Esophagus muscularis mucosa (tissue), 4 donors: ENCODE data around the gene CIITA. TPM values are rescaled to one million over a fixed set of nuclear protein-coding genes. Genes with fewer than 3 reads are reported as not detected.

Experiments
- DNase-seq: peaks from one replicate; pipeline ENCODE4 v3.0.0-alpha.2; 2017; ENCODE audit errors: extremely low spot score
- H3K27ac ChIP-seq, 4 donors: fragments of 200-600 bp; sonication (generic); replicated peaks in 1 of 4; 1 replicate in 3 of 4; 2 replicates in 1 of 4; pipeline ENCODE4 v1.5.1; 2016 to 2019; ENCODE audit warnings: mild to moderate bottlenecking in 1 of 4
- H3K27me3 ChIP-seq, 4 donors: fragments of 200-600 bp; sonication (generic); one replicate each; pipeline versions ENCODE4 v1.5.1 to v1.6.0; 2016 to 2019
- H3K36me3 ChIP-seq, 4 donors: fragments of 200-600 bp; sonication (generic); one replicate each; pipeline ENCODE4 v1.5.1; 2016 to 2019
- H3K4me1 ChIP-seq, 4 donors: fragments of 200-600 bp; sonication (generic); one replicate each; pipeline ENCODE4 v1.5.1; 2016 to 2019
- H3K4me3 ChIP-seq, 4 donors: fragments of 200-600 bp; sonication (generic); 1 replicate in 2 of 4; 2 replicates in 2 of 4; pipeline ENCODE4 v1.5.1; 2016 to 2019; ENCODE audit warnings: mild to moderate bottlenecking in 4 of 4, moderate library complexity in 1 of 4
- H3K9me3 ChIP-seq, 4 donors: fragments of 200-600 bp; sonication (generic); 1 replicate in 3 of 4; 2 replicates in 1 of 4; pipeline ENCODE4 v1.5.1; 2016 to 2019
- CTCF ChIP-seq, 3 experiments: fragments of 200-600 bp in 2 of 3; fragments of 450-650 bp in 1 of 3; sonication (generic) in 2 of 3; IDR thresholded peaks; one replicate each; pipeline ENCODE4 v1.5.1; 2017 to 2019; ENCODE audit warnings: antibody characterized with exemption in 3 of 3, mild to moderate bottlenecking in 2 of 3, moderate library complexity in 1 of 3
- EP300 ChIP-seq: sonication (generic); formaldehyde crosslinking; IDR thresholded peaks from one replicate; pipeline ENCODE4 v1.6.1; 2017; ENCODE audit warnings: antibody characterized with exemption
- POLR2A ChIP-seq: fragments of 450-650 bp; IDR thresholded peaks from one replicate; pipeline ENCODE4 v1.6.1; 2017; ENCODE audit warnings: antibody characterized with exemption, moderate library complexity, mild to moderate bottlenecking, low read depth
- POLR2AphosphoS5 ChIP-seq, 2 donors: sonication (generic); formaldehyde crosslinking; IDR thresholded peaks; one replicate each; pipeline ENCODE4 v1.6.1; 2017; ENCODE audit warnings: antibody characterized with exemption in 2 of 2
- WGBS: methylation state at CpG from one replicate; pipeline ENCODE4 v1.1.5; 2018; 5-methylcytosine and 5-hydroxymethylcytosine counted together
- intact Hi-C: fragments of 100-400 bp; cut with DNase I; formaldehyde crosslinking; loops from one replicate; pipeline ENCODE4 v1.15.1; 2023
- total RNA-seq, 4 donors: library from RNA; depleted of rRNA; stranded (reverse); fragments of >200 nt; gene quantifications; one replicate each; pipeline versions ENCODE4 v1.1.0 to v1.2.1, GENCODE V29; 2016

The CIITA gene
- total RNA-seq, 4 donors from 2014 or later: 6.8 to 11.2 (median 8.9) TPM

DNA sequence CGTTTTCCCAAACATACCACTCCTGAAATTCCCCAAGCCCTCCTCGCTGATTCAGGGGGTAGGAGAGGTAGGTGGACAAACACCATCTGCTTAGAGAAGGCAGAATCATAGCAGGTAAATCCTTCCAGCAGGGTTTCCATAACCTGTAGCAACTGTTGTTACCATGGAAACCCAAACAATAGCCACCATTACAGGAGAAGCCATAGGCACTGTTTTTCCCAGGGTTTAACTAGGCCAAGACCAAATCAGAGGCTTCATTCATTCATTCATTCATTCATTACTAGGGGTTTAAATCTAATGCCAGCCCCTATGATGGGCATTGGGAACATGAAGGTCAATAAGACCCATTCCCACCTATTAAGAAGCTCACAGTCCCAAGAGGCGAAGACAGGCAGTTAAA, 25.5 kb upstream of the CIITA start:
- peaks cover 0 to 13% (median 0%) of the 10 kb centered on the region in 4 donors for H3K4me1 ChIP-seq
- no peaks in the 10 kb centered on the region for H3K27me3 ChIP-seq
- H3K27ac ChIP-seq: no peak overlapping the region
- H3K36me3 ChIP-seq: no peaks in the 10 kb centered on the region
- TF ChIP-seq POLR2A (no peak), CTCF (IDR thresholded peaks at IDR 0.05) (no peak), EP300 (no peak), POLR2AphosphoS5 (IDR thresholded peaks at IDR 0.05) (no peak)
- 100% methylated on average over 3 of the region's 3 CpGs for WGBS
- H3K4me3 ChIP-seq: no peak overlapping the region
- no peaks in the 10 kb centered on the region for H3K9me3 ChIP-seq
- intact Hi-C loops: no loop called here
- no peak for DNase-seq

DNA sequence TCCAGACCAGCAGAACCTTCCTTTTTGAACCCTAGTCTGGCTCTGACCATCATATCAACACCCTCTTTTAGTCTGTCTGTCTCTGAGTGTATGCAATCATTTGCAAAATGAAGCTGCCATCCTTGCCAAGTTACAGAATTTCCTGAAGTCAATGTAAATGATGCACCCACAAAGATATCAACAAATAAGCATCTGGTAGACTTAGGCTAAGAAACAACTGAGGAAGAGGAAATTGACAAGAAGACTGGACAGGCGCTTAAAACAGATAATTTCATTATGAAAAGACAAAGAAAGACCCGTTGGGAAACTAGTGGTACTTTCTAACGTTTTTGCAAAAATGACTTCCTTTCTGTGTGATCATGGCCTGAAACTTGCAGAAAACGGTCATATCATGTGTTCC, 24.7 kb upstream of the CIITA start:
- TF ChIP-seq POLR2AphosphoS5 (IDR thresholded peaks at IDR 0.05): no peak
- DNase-seq: no peak
- no peak overlapping the region for H3K27ac ChIP-seq
- intact Hi-C loops: no loop called here
- no peaks in the 10 kb centered on the region for H3K36me3 ChIP-seq
- 53% methylated on average over 4 of the region's 4 CpGs for whole genome bisulfite sequencing
- no peaks in the 10 kb centered on the region for H3K9me3 ChIP-seq
- H3K27me3 ChIP-seq: no peaks in the 10 kb centered on the region
- peaks cover 0 to 13% (median 0%) of the 10 kb centered on the region in 4 donors for H3K4me1 ChIP-seq
- H3K4me3 ChIP-seq: no peak overlapping the region

DNA sequence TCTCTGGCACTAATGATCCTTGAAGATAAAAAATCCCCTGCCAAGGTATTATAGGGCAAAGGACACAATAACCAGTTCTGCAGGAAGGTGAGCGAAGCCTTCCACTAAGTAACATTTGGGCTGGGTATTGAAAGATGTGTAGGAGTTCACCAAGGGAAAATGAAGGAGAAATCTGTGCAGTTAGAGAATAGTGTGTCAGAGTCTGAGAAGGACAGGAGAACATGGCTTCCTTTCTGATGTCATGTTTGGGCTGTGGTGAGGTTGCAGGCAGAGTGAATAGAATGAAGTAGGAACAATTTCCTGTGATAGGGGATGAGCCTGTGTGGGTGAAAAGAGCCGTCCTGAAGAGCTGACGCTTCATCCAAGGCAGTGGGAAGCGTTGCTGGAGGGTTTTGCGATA, 24.1 kb upstream of the CIITA start:
- H3K9me3 ChIP-seq: no peaks in the 10 kb centered on the region
- intact Hi-C loops: no loop called here
- H3K4me1 ChIP-seq: peaks cover 0 to 13% (median 0%) of the 10 kb centered on the region in 4 donors
- H3K27ac ChIP-seq: no peak overlapping the region
- TF ChIP-seq EP300: no peak
- no peak for TF ChIP-seq POLR2A
- no peak for TF ChIP-seq CTCF (IDR thresholded peaks at IDR 0.05)
- TF ChIP-seq POLR2AphosphoS5 (IDR thresholded peaks at IDR 0.05): no peak
- no peak overlapping the region for H3K4me3 ChIP-seq
- no peaks in the 10 kb centered on the region for H3K27me3 ChIP-seq
- H3K36me3 ChIP-seq: no peaks in the 10 kb centered on the region
- DNase-seq: no peak
- WGBS: 83% methylated on average over 5 of the region's 5 CpGs

DNA sequence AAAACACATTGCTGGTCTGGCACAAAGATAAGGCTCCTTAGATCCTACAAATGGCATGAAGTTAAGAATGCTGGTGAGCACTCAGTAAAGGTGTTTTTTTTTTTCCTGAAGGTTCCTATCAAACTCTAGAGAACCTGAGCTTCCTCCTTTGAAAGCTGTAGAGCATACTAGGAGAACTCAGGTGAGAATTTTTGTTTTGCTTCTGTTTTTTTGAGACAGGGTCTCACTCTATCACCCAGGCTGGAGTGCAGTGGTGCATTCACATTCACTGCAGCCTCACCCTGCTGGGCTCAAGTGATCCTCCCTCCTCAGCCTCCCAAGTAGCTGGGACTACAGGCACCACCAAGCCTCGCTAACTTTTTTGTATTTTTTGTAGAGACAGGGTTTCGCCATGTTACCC, 21.0 kb upstream of the CIITA start:
- peaks cover 0 to 12% (median 0%) of the 10 kb centered on the region in 4 donors for H3K4me1 ChIP-seq
- intact Hi-C loops: no loop called here

DNA sequence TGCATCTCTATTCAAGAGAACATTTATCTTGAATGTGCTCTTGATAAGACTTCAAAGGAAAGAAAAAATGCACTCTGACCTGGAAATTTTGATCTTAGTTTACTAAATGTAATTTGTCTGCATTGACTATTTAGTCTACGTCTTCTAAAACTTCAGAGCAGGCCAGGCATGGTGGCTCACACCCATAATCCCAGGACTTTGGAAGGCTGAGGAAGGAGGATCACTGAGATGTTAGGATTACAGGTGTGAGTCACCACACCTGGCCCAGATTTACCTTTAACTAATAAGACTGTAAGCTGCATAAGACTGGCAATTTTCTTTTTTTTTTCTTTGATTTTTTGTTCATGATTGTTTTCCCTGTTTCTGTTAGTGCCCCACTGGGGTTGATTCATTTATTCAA, 18.8 kb upstream of the CIITA start:
- WGBS: 73% methylated on average over 1 of the region's 1 CpG
- DNase-seq: no peak
- Histone ChIP-seq H3K36me3 (no peaks in the 10 kb centered on the region), H3K27ac (no peak overlapping the region), H3K4me1 (no peaks in the 10 kb centered on the region), H3K4me3 (no peak overlapping the region), H3K27me3 (no peaks in the 10 kb centered on the region), H3K9me3 (no peaks in the 10 kb centered on the region)
- TF ChIP-seq POLR2AphosphoS5 (IDR thresholded peaks at IDR 0.05): no peak
- TF ChIP-seq CTCF (IDR thresholded peaks at IDR 0.05): no peak
- no peak for TF ChIP-seq EP300
- no peak for TF ChIP-seq POLR2A
- intact Hi-C loops: no loop called here

More for the DNA sequence above, 21.0 kb upstream of the CIITA start:
- Histone ChIP-seq H3K9me3 (no peaks in the 10 kb centered on the region), H3K36me3 (no peaks in the 10 kb centered on the region), H3K27ac (no peak overlapping the region), H3K27me3 (no peaks in the 10 kb centered on the region), H3K4me3 (no peak overlapping the region)
- TF ChIP-seq POLR2AphosphoS5 (IDR thresholded peaks at IDR 0.05): no peak
- no peak for TF ChIP-seq EP300
- TF ChIP-seq CTCF (IDR thresholded peaks at IDR 0.05): no peak
- TF ChIP-seq POLR2A: no peak
- DNase-seq: no peak
- WGBS: 94% methylated on average over 2 of the region's 2 CpGs
